HG02759 (cell line): Measurements from ENCODE around the gene SH3RF3.
"Not testable (repeated sequence)": the region's sequence is repeated elsewhere in the genome, so short reads cannot be mapped to it uniquely, and the experiment has no call there.

ENCODE experiments used
- ATAC-seq: cut with Tn5 transposase; IDR thresholded peaks from one replicate; pipeline ENCODE4 v1.9.1; 2021; ENCODE audit warnings: mild to moderate bottlenecking, moderate library complexity; ENCODE audit not compliant: unreplicated experiment

The SH3RF3 gene

GRCh38 chr2:109117181-109117580 is 11.8 kb upstream of the SH3RF3 start:
- not testable (repeated sequence) for ATAC-seq

- no peak for ATAC-seq
These were observed 11.2 kb upstream of the SH3RF3 start for GRCh38 chr2:109117780-109118179.

GRCh38 chr2:109118321-109118720 is 10.7 kb upstream of the SH3RF3 start:
- ATAC-seq, result no peak

GRCh38 chr2:109120166-109120565 is 8.8 kb upstream of the SH3RF3 start:
- no peak for ATAC-seq

GRCh38 chr2:109120686-109121085 is 8.3 kb upstream of the SH3RF3 start:
- not testable (repeated sequence) for ATAC-seq

GRCh38 chr2:109123586-109124201 is 5.3 kb upstream of the SH3RF3 start:
- ATAC-seq, result no peak

- ATAC-seq, result no peak
These were observed 3.9 kb upstream of the SH3RF3 start for GRCh38 chr2:109124982-109125592.

GRCh38 chr2:109125593-109126500 is 3.2 kb upstream of the SH3RF3 start:
- ATAC-seq, result no peak

GRCh38 chr2:109126501-109126860 is 2.5 kb upstream of the SH3RF3 start:
- ATAC-seq, result no peak

GRCh38 chr2:109127556-109127955 is 1.4 kb upstream of the SH3RF3 start:
- ATAC-seq, result no peak

- ATAC-seq, result peak; percentile 54
These were observed 873 bp upstream of the SH3RF3 start for GRCh38 chr2:109128048-109128615.

GRCh38 chr2:109129356-109129920 is 433 bp downstream of the SH3RF3 start:
- peak; percentile 36 for ATAC-seq

- ATAC-seq, result no peak
These were observed 1.1 kb downstream of the SH3RF3 start for GRCh38 chr2:109129921-109130722.

- ATAC-seq, result no peak
These were observed 1.7 kb downstream of the SH3RF3 start for GRCh38 chr2:109130723-109130995.

- ATAC-seq, result no peak
These were observed 2.8 kb downstream of the SH3RF3 start for GRCh38 chr2:109131777-109132176.

GRCh38 chr2:109132626-109133025 is 3.6 kb downstream of the SH3RF3 start:
- no peak for ATAC-seq

- no peak for ATAC-seq
These were observed 4.7 kb downstream of the SH3RF3 start for GRCh38 chr2:109133746-109134145.

GRCh38 chr2:109134741-109135358 is 5.8 kb downstream of the SH3RF3 start:
- ATAC-seq, result no peak

- ATAC-seq, result no peak
These were observed 6.6 kb downstream of the SH3RF3 start for GRCh38 chr2:109135359-109136197.
